Fibroblast of skin of back (primary cell): ENCODE measurements around the gene MIDN.

Experiments used
- DNase-seq: peaks from one replicate; pipeline ENCODE4 v3.0.0-alpha.2; 2013

The MIDN gene

GRCh38 chr19:1220976-1221903 lies 27.1 kb upstream of the MIDN start:
- DNase-seq: no peak

- DNase-seq: no peak
These were observed 26.5 kb upstream of the MIDN start for GRCh38 chr19:1221904-1222255.

- DNase-seq: no peak
These were observed 26.0 kb upstream of the MIDN start for GRCh38 chr19:1222394-1222793.

GRCh38 chr19:1223018-1223855 lies 25.1 kb upstream of the MIDN start:
- peak; percentile 46 for DNase-seq

- no peak for DNase-seq
These were observed 24.1 kb upstream of the MIDN start for GRCh38 chr19:1224047-1224825.

GRCh38 chr19:1224847-1225246 lies 23.5 kb upstream of the MIDN start:
- DNase-seq: no peak

- DNase-seq: no peak
These were observed 22.8 kb upstream of the MIDN start for GRCh38 chr19:1225440-1226226.

- DNase-seq: no peak
These were observed 22.2 kb upstream of the MIDN start for GRCh38 chr19:1226227-1226518.

- DNase-seq: no peak
These were observed 21.7 kb upstream of the MIDN start for GRCh38 chr19:1226522-1227303.

GRCh38 chr19:1227304-1228054 lies 20.9 kb upstream of the MIDN start:
- no peak for DNase-seq

- no peak for DNase-seq
These were observed 20.0 kb upstream of the MIDN start for GRCh38 chr19:1228161-1228957.

GRCh38 chr19:1229056-1229923 lies 19.1 kb upstream of the MIDN start:
- DNase-seq: no peak

- no peak for DNase-seq
These were observed 18.2 kb upstream of the MIDN start for GRCh38 chr19:1229924-1230782.

- no peak for DNase-seq
These were observed 17.4 kb upstream of the MIDN start for GRCh38 chr19:1230783-1231489.

- no peak for DNase-seq
These were observed 16.4 kb upstream of the MIDN start for GRCh38 chr19:1231729-1232637.

- no peak for DNase-seq
These were observed 15.7 kb upstream of the MIDN start for GRCh38 chr19:1232652-1233072.
